ENCODE data around the gene CPE.

The CPE gene

DNA sequence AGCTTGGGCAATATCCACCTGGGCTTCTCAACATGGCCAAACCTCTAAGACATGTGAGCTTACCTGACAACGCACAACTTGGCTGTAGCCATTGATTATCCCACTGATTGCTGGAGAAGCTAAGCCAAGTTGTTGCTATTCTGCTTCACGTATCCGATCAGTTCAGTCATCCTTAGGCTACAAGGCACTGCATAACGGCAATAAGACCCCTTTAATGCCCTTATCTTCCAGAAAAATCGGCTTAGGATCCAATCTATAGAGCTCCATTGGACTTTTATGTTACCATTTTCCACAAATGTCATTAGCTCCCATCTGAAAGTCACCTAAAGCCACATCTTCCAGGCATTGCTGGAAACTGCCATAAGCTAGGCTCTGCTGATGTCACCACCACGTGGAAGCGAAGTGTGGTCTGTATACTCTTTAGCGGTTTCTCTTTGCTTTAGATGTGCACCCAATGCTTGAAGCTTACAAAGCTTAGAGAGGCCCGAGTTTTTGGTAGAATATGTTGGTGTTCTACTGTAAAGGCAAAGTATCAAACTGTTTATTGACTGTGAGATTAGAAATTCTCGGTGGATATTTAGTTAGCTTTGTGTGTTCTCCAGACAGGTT lies 163.1 kb downstream of the CPE start:
- intact Hi-C loops (cut with DNase I) = no loop called here
- no peak for DNase-seq

DNA sequence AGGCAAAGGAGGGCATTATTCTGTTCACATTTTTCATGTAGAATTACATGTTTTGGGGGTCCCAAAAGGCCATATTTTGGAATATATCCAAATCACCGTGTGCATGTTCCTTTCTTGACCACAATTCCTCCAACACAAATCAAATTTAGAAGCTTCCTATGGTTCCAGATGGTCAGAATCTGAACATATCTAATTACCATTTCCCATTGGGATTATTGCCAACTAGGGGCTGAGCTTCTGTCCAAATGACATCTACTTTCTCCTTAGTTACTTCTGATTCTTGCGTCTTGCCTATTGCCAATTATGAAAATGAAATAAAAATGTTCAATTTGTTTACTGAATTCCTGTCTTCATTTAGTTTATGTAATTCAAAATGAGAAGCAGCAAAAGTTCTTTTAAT lies 163.7 kb downstream of the CPE start:
- intact Hi-C loops (cut with DNase I) = no loop called here
- no peak for DNase-seq

Measured in posterior cingulate gyrus (tissue), 11 donors.